Measurements from ENCODE around the gene AGAP1.

GRCh38 chr2:235480614-235481013 lies 13.2 kb upstream of the AGAP1 start:
- no peak for TF ChIP-seq CTCF (IDR thresholded peaks at IDR 0.05)
- no peak for TF ChIP-seq POLR2A (IDR thresholded peaks at IDR 0.05)
